HG02623 (cell line): ENCODE results near the gene PAX5.
A peak's percentile ranks its signal among the peaks of the same experiment; 100 is the strongest.
"Not testable (repeated sequence)": the region's sequence is repeated elsewhere in the genome, so short reads cannot be mapped to it uniquely, and the experiment has no call there.

Source experiments
- ATAC-seq: cut with Tn5 transposase; IDR thresholded peaks from one replicate; pipeline ENCODE4 v1.9.1; 2021; ENCODE audit warnings: moderate library complexity; ENCODE audit not compliant: unreplicated experiment

The PAX5 gene

GRCh38 chr9:36888551-36888950 is 145.5 kb downstream of the PAX5 start:
- ATAC-seq = no peak

- ATAC-seq = no peak
Measured at GRCh38 chr9:36884721-36885120, 149.3 kb downstream of the PAX5 start.

- no peak for ATAC-seq
Measured at GRCh38 chr9:36882594-36882993, 151.5 kb downstream of the PAX5 start.

GRCh38 chr9:36881743-36882441 is 152.2 kb downstream of the PAX5 start:
- ATAC-seq = no peak

GRCh38 chr9:36881316-36881715 is 152.8 kb downstream of the PAX5 start:
- no peak for ATAC-seq

GRCh38 chr9:36880075-36880474 is 154.0 kb downstream of the PAX5 start:
- ATAC-seq = no peak

GRCh38 chr9:36878986-36879982 is 154.8 kb downstream of the PAX5 start:
- peak; percentile 76 for ATAC-seq

GRCh38 chr9:36877239-36877638 is 156.8 kb downstream of the PAX5 start:
- no peak for ATAC-seq

GRCh38 chr9:36876056-36876455 is 158.0 kb downstream of the PAX5 start:
- no peak for ATAC-seq

GRCh38 chr9:36874921-36875320 is 159.1 kb downstream of the PAX5 start:
- ATAC-seq = no peak

- ATAC-seq = no peak
Measured at GRCh38 chr9:36874261-36874660, 159.8 kb downstream of the PAX5 start.

GRCh38 chr9:36873247-36873875 is 160.7 kb downstream of the PAX5 start:
- ATAC-seq = no peak

- no peak for ATAC-seq
Measured at GRCh38 chr9:36872641-36873040, 161.4 kb downstream of the PAX5 start.

GRCh38 chr9:36871606-36872005 is 162.5 kb downstream of the PAX5 start:
- no peak for ATAC-seq

- ATAC-seq = no peak
Measured at GRCh38 chr9:36870960-36871359, 163.1 kb downstream of the PAX5 start.

- not testable (repeated sequence) for ATAC-seq
Measured at GRCh38 chr9:36869605-36870004, 164.5 kb downstream of the PAX5 start.

GRCh38 chr9:36868586-36869282 is 165.3 kb downstream of the PAX5 start:
- no peak for ATAC-seq

- ATAC-seq = no peak
Measured at GRCh38 chr9:36867672-36868471, 166.2 kb downstream of the PAX5 start.

- ATAC-seq = no peak
Measured at GRCh38 chr9:36867241-36867640, 166.8 kb downstream of the PAX5 start.

- no peak for ATAC-seq
Measured at GRCh38 chr9:36866840-36867239, 167.2 kb downstream of the PAX5 start.
